ENCODE measurements around the gene NDUFA7.

GRCh38 chr19:8302357-8302691, 18.9 kb downstream of the NDUFA7 start:
- TF ChIP-seq, protein P1, sequence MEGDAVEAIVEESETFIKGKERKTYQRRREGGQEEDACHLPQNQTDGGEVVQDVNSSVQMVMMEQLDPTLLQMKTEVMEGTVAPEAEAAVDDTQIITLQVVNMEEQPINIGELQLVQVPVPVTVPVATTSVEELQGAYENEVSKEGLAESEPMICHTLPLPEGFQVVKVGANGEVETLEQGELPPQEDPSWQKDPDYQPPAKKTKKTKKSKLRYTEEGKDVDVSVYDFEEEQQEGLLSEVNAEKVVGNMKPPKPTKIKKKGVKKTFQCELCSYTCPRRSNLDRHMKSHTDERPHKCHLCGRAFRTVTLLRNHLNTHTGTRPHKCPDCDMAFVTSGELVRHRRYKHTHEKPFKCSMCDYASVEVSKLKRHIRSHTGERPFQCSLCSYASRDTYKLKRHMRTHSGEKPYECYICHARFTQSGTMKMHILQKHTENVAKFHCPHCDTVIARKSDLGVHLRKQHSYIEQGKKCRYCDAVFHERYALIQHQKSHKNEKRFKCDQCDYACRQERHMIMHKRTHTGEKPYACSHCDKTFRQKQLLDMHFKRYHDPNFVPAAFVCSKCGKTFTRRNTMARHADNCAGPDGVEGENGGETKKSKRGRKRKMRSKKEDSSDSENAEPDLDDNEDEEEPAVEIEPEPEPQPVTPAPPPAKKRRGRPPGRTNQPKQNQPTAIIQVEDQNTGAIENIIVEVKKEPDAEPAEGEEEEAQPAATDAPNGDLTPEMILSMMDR (IDR thresholded peaks at IDR 0.05) = no peak
- no peak for TF ChIP-seq POLR2A (IDR thresholded peaks at IDR 0.05)
- no peak for TF ChIP-seq EP300 (IDR thresholded peaks at IDR 0.05)
